Natural killer cell (primary cell): Measurements from ENCODE around the gene AUTS2. TPM values are rescaled to one million over a fixed set of nuclear protein-coding genes. Genes with fewer than 3 reads are reported as not detected.

Experiments
- ATAC-seq, 3 donors: fragments of 150-1000 bp in 2 of 3; fragments of 200-7000 bp in 1 of 3; cut with Tn5 transposase; 1 replicate in 1 of 3; 2 replicates in 2 of 3; pipeline ENCODE4 v1.10.0; 2021; ENCODE audit warnings: mild to moderate bottlenecking in 2 of 3, moderate library complexity in 2 of 3
- DNase-seq, 2 donors: peaks; one replicate each; pipeline versions ENCODE4 v3.0.0 to v3.0.0-alpha.2; 2013 to 2021; ENCODE audit warnings: mixed read lengths in 1 of 2
- H3K27ac ChIP-seq: one replicate; pipeline ENCODE4 v1.5.1; 2013; ENCODE audit warnings: mild to moderate bottlenecking, low read length
- H3K27me3 ChIP-seq: one replicate; pipeline ENCODE4 v1.6.1; 2013; ENCODE audit warnings: low read length; ENCODE audit not compliant: control insufficient read depth, insufficient read depth
- H3K36me3 ChIP-seq: one replicate; pipeline ENCODE4 v1.6.1; 2013; ENCODE audit warnings: low read length; ENCODE audit not compliant: control insufficient read depth, insufficient read depth
- H3K4me1 ChIP-seq: one replicate; pipeline ENCODE4 v1.6.1; 2013; ENCODE audit warnings: low read length; ENCODE audit not compliant: control insufficient read depth, insufficient read depth
- H3K4me3 ChIP-seq: one replicate; pipeline ENCODE4 v1.5.1; 2013; ENCODE audit warnings: low read length
- H3K9me3 ChIP-seq: one replicate; pipeline ENCODE4 v1.6.1; 2013; ENCODE audit warnings: low read length; ENCODE audit not compliant: control insufficient read depth, insufficient read depth
- H3K27ac Mint-ChIP-seq, 2 donors: one replicate each; pipeline ENCODE4 v1.8.0; 2022; ENCODE audit warnings: mild to moderate bottlenecking in 2 of 2, mixed read lengths in 2 of 2, moderate library complexity in 1 of 2
- H3K27me3 Mint-ChIP-seq, 2 donors: one replicate each; pipeline ENCODE4 v1.8.0; 2022; ENCODE audit warnings: low read depth in 2 of 2, mixed read lengths in 2 of 2
- H3K36me3 Mint-ChIP-seq: one replicate; pipeline ENCODE4 v1.8.0; 2022; ENCODE audit warnings: mixed read lengths
- H3K4me1 Mint-ChIP-seq, 2 donors: one replicate each; pipeline ENCODE4 v1.8.0; 2022; ENCODE audit warnings: mixed read lengths in 2 of 2
- H3K4me3 Mint-ChIP-seq: one replicate; pipeline ENCODE4 v1.8.0; 2022; ENCODE audit warnings: mild to moderate bottlenecking, moderate library complexity, mixed read lengths
- H3K9me3 Mint-ChIP-seq, 2 donors: one replicate each; pipeline ENCODE4 v1.8.0; 2022; ENCODE audit warnings: mixed read lengths in 2 of 2
- CTCF ChIP-seq: fragments of 200-600 bp; IDR thresholded peaks from one replicate; pipeline ENCODE4 v1.8.0; 2022; ENCODE audit warnings: antibody characterized with exemption
- whole genome bisulfite sequencing: methylation state at CpG from one replicate; pipeline ENCODE4 v1.1.7; 2013; ENCODE audit warnings: missing lambda C conversion rate; ENCODE audit not compliant: insufficient coverage; 5-methylcytosine and 5-hydroxymethylcytosine counted together
- intact Hi-C: fragments of 100-400 bp; cut with micrococcal nuclease; formaldehyde crosslinking; loops from one replicate; pipeline ENCODE4 v1.14.2; 2022
- total RNA-seq, 4 donors: library from RNA; stranded (reverse); fragments of 120-200 nt in 1 of 4; gene quantifications; one replicate each; pipeline versions ENCODE4 v1.2.3 to v1.2.4, GENCODE V29; 2013 to 2022

The AUTS2 gene
- total RNA-seq, 3 donors from 2014 or later (not counting 1 experiment from before 2014, with no cell fraction given), result 147 to 197 (median 155) TPM

DNA sequence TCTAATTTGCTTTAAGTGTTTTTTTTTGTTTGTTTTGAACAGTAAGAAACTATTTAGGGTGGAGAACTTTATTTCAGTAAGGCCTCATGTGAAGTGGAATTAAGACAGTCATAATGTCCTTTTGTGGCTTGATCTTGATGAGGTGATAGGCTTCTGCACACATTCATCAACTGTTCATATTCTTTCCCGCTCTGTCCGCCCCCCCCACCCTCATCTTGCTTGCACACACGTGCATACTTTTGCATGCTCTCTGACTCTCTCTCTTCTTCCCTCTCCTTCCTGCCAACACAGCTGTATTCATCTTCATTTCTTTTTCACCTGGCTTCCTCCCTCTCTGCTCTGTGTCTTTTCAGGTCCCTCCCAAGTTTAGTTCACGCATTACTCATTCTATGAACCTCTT lies 429.6 kb downstream of the AUTS2 start:
- WGBS, result 61% methylated on average over 4 of the region's 4 CpGs
- no peaks in the 10 kb centered on the region for H3K36me3 Mint-ChIP-seq
- H3K4me1 Mint-ChIP-seq, result no peaks in the 10 kb centered on the region
- no peak for TF ChIP-seq CTCF
- H3K27me3 ChIP-seq, result no peaks in the 10 kb centered on the region
- no peaks in the 10 kb centered on the region for H3K9me3 Mint-ChIP-seq
- H3K4me3 Mint-ChIP-seq, result no peak overlapping the region
- no peaks in the 10 kb centered on the region for H3K27me3 Mint-ChIP-seq
- H3K36me3 ChIP-seq, result no peaks in the 10 kb centered on the region
- no peak overlapping the region for H3K27ac Mint-ChIP-seq
- intact Hi-C loops, result no loop called here
- no peak for DNase-seq
- H3K9me3 ChIP-seq, result no peaks in the 10 kb centered on the region
- no peak overlapping the region for H3K4me3 ChIP-seq
- no peak for ATAC-seq
- H3K4me1 ChIP-seq, result no peaks in the 10 kb centered on the region
- no peak overlapping the region for H3K27ac ChIP-seq

- no peaks in the 10 kb centered on the region for H3K9me3 ChIP-seq
- H3K36me3 Mint-ChIP-seq, result no peaks in the 10 kb centered on the region
- peaks cover 0 to 6% of the 10 kb centered on the region in 2 donors for H3K27me3 Mint-ChIP-seq
- no peaks in the 10 kb centered on the region for H3K4me1 Mint-ChIP-seq
- no peak overlapping the region for H3K4me3 Mint-ChIP-seq
- H3K27me3 ChIP-seq, result no peaks in the 10 kb centered on the region
- no peak overlapping the region for H3K27ac ChIP-seq
- intact Hi-C loops, result no loop called here
- ATAC-seq, result no peak
- H3K9me3 Mint-ChIP-seq, result no peaks in the 10 kb centered on the region
- no peaks in the 10 kb centered on the region for H3K4me1 ChIP-seq
- TF ChIP-seq CTCF, result no peak
- no peak for DNase-seq
- no peak overlapping the region for H3K4me3 ChIP-seq
- no peaks in the 10 kb centered on the region for H3K36me3 ChIP-seq
- no peak overlapping the region for H3K27ac Mint-ChIP-seq
- 86% methylated on average over 2 of the region's 2 CpGs for WGBS
Measured at GRCh38 chr7:70028620-70029019, 430.3 kb downstream of the AUTS2 start.

GRCh38 chr7:70029993-70030392 lies 431.7 kb downstream of the AUTS2 start:
- ATAC-seq, result no peak

More at GRCh38 chr7:70029993-70030392, 431.7 kb downstream of the AUTS2 start:
- no peaks in the 10 kb centered on the region for H3K27me3 ChIP-seq
- no peak for DNase-seq
- TF ChIP-seq CTCF, result no peak
- 85% methylated on average over 1 of the region's 1 CpG for WGBS
- intact Hi-C loops, result no loop called here
- Mint-ChIP-seq H3K4me3 (no peak overlapping the region), H3K36me3 (no peaks in the 10 kb centered on the region), H3K27me3 (peaks cover 0 to 6% of the 10 kb centered on the region in 2 donors), H3K9me3 (no peaks in the 10 kb centered on the region), H3K27ac (no peak overlapping the region), H3K4me1 (no peaks in the 10 kb centered on the region)
- H3K4me3 ChIP-seq, result no peak overlapping the region
- no peak overlapping the region for H3K27ac ChIP-seq
- H3K4me1 ChIP-seq, result no peaks in the 10 kb centered on the region
- no peaks in the 10 kb centered on the region for H3K36me3 ChIP-seq
- H3K9me3 ChIP-seq, result no peaks in the 10 kb centered on the region
